Mesangial cell (primary cell): ENCODE results near the gene CISD1. TPM values are rescaled to one million over a fixed set of nuclear protein-coding genes. Genes with fewer than 3 reads are reported as not detected.

ENCODE experiments used
- total RNA-seq: library from RNA; depleted of rRNA; stranded (reverse); fragments of >200 nt; gene quantifications from 2 replicates; pipeline ENCODE4 v1.2.3, GENCODE V29; 2015

The CISD1 gene
- total RNA-seq = 15.6 and 17.4 TPM in 2 replicates

DNA sequence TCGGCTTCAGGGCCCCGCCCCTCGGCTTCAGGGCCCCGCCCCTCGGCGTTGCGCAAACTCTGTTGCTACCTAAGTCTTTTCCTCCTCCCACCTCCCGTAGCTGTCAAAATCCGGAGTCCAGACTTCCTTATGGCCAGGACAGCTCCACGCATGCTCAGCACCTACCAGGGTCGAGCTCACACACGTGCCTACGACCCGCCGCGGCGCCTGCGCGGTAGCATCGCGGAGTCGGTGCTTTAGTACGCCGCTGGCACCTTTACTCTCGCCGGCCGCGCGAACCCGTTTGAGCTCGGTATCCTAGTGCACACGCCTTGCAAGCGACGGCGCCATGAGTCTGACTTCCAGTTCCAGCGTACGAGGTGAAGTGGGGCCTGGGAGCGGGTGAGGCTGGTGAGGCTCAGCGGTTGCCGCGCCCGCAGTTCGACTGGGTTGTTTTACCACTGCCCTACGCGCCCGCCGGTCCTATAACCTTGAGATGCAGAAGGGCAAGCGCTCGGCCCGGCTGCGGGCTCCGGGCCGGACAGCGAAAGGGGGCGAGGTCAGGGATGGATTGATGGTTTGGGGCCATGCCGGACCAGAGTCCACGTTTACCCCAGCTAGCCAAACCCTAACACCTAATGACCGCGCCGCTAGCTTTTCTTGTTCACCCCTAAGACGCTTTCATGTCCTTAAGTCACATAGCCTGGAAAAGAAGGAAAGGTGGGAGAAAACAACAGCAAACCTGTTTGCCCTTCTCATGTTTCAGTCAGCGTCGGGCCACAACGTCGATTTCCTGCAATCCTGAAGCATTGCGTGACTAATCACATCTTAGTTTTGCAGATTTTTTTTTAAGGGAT lies at the start of gene CISD1:
CISD1 (plus strand) TSS at position 217 of the 836 bp plus-strand sequence; CDS start at position 329, 112 bp downstream.

DNA sequence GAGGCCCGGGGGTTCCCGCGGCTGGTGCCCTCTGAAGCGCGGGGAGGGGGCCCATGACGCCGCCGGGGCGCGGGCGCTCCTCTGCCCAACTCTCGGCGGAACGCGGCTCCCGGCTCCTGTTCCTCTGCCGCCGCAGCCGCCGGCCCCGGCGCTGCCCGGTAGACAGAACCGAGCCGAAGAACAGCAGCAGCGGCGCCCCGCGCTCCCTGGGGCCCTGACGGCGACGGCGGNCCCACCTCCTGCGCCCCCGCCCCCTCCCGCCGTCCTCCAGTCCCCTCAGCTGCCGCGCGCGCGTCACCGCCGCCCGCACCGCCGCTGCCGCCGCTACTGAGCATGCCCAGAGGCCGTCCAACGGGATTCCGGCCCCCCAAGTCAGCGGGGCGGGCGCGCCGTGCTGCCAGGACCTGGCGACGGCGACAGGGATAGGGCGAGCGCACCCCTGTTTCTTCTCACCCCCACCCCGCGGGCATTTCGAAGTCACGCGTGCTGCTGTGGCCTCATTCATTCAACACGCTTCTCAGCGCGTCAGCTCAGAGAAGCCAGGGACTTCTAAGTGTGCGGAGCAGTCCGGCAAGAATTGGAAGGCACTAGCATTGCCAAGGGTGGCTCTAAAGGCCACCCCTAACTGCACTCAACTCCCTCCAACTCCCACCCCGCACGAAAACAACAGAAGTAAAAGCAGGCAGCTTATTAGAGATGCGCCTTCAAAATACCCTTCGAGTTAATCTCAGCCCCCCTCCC lies 1.1 kb upstream of the CISD1 start, which contains the start of gene IPMK:
IPMK (minus strand) TSS at position 182 of the 741 bp plus-strand sequence. CDS start 283 bp downstream, outside the sequence.

DNA sequence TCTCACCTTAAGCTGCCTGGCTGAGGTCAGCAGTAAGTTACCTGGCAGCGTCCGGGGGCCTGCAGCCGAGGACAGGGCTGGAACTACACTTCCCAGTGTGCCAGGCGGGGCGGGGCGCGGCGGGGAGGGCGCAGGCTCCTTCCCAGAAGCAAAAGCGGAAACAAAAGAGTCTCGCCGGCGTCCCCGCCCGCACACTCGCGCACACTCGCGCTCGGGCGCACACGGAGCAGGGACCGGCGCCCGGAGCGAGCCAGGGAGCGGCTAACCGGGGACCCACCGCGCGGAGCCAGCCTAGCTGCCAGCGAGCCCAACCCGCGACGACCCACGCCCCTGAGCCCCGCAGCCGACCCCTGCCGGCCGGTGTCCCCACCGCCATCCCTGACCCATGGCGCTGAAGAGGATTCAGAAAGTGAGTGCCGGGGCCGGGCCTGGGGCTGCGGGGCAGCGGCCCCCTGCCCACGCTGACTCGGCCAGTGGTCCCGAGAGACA lies 65.9 kb downstream of the CISD1 start, which contains the start of gene UBE2D1:
UBE2D1 (plus strand) TSS at position 190 of the 489 bp plus-strand sequence; CDS start at position 386, 196 bp downstream.

Other genes with a start within 250 kb of the CISD1 start
- gene IPMK, start 1.3 kb upstream of the CISD1 start, total RNA-seq = 2.6 and 3.4 TPM in 2 replicates
- 10.5 and 11.4 TPM in 2 replicates for gene UBE2D1, start 65.8 kb downstream of the CISD1 start, total RNA-seq
- 12.5 and 16.6 TPM in 2 replicates for gene TFAM, start 116.2 kb downstream of the CISD1 start, total RNA-seq
- gene BICC1, start 243.7 kb downstream of the CISD1 start, total RNA-seq = 68.8 and 186 TPM in 2 replicates